ENCODE results near the gene CCDC188.

The CCDC188 gene

DNA sequence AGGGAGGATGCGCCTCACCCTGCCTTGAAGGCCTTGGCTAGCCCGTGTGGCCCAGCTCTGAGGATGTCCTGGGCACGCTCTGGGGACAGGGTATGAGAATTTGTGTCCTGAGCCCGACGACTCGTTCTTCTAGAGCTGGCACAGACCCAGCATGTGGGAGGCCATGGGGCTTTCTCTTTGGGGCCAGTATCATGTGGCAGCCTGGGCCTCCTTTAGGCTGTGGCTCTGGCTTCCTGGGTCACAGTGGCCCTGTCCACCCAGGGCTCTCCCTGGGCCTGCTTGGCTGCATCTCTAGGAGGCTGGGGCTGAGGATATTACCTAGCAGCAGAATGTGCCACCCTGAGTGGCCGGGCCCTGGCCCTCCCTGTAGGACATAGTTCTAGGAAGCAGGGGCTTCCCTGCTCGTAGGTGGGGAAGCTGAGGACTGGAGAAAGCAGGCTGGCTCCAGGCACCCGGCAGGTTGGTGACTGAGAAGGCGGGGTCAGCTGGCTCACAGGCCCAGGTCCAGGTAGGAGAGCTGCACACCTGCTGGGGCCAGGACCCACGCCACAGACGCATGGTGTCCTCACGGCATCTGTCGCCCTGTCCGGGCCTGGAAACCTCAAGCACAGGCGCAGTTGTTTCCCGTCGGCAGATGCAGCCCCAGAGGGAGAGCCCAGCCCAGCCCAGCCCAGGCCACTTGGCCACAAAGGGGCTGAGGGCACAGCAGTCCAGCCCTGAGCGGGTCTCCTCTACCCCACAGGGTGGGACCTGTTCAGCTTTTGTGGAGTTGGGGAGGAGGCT lies 6.8 kb downstream of the CCDC188 start:
- Histone ChIP-seq H3K36me3 (peaks cover 67% of the 10 kb centered on the region), H3K4me1 (peaks cover 57% of the 10 kb centered on the region), H3K4me3 (no peak overlapping the region), H4K20me1 (peaks cover 56% of the 10 kb centered on the region), H3K4me2 (no peak overlapping the region), H3K9me3 (no peaks in the 10 kb centered on the region), H3K9ac (no peak overlapping the region), H3K27me3 (no peaks in the 10 kb centered on the region), H3K27ac (no peak overlapping the region)
- no peak for TF ChIP-seq Cebpa-rat (IDR thresholded peaks at IDR 0.05)

DNA sequence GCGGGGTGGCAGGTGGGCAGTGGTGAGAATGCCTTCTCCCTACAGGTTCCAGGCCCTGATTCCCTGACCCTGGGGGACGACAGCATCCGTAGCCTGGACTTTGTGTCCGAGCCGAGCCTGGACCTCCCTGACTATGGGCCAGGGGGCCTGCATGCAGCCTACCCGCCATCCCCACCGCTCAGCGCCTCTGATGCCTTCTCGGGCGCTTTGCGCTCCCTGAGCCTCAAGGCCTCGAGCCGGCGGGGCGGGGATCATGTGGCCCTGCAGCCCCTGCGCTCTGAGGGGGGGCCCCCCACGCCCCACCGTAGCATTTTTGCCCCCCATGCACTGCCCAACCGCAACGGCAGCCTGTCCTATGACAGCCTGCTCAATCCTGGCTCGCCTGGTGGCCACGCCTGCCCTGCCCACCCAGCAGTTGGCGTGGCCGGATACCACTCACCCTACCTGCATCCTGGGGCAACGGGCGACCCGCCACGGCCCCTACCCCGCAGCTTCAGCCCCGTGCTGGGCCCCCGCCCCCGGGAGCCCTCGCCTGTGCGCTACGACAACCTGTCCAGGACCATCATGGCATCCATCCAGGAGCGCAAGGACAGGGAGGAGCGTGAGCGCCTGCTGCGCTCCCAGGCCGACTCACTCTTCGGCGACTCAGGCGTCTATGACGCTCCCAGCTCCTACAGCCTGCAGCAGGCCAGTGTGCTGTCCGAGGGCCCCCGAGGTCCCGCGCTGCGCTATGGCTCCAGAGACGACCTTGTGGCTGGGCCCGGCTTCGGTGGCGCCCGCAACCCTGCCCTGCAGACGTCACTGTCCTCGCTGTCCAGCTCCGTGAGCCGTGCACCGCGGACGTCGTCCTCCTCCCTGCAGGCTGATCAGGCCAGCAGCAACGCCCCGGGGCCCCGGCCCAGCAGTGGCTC lies 7.9 kb downstream of the CCDC188 start:
- H3K4me2 ChIP-seq, result no peak overlapping the region
- 0 out of 2 replicates have a peak overlapping the region, but pooled peaks have one; percentile 48 for H3K9ac ChIP-seq
- H3K4me3 ChIP-seq, result no peak overlapping the region
- H3K27ac ChIP-seq, result peak overlapping the region; percentile 55; the same call in 1 of the 2 replicates
- H3K9me3 ChIP-seq, result no peaks in the 10 kb centered on the region
- no peak for TF ChIP-seq Cebpa-rat (IDR thresholded peaks at IDR 0.05)
- H3K36me3 ChIP-seq, result peaks cover 70% of the 10 kb centered on the region
- H3K4me1 ChIP-seq, result peaks cover 52% of the 10 kb centered on the region
- peaks cover 65% of the 10 kb centered on the region for H4K20me1 ChIP-seq
- no peaks in the 10 kb centered on the region for H3K27me3 ChIP-seq

DNA sequence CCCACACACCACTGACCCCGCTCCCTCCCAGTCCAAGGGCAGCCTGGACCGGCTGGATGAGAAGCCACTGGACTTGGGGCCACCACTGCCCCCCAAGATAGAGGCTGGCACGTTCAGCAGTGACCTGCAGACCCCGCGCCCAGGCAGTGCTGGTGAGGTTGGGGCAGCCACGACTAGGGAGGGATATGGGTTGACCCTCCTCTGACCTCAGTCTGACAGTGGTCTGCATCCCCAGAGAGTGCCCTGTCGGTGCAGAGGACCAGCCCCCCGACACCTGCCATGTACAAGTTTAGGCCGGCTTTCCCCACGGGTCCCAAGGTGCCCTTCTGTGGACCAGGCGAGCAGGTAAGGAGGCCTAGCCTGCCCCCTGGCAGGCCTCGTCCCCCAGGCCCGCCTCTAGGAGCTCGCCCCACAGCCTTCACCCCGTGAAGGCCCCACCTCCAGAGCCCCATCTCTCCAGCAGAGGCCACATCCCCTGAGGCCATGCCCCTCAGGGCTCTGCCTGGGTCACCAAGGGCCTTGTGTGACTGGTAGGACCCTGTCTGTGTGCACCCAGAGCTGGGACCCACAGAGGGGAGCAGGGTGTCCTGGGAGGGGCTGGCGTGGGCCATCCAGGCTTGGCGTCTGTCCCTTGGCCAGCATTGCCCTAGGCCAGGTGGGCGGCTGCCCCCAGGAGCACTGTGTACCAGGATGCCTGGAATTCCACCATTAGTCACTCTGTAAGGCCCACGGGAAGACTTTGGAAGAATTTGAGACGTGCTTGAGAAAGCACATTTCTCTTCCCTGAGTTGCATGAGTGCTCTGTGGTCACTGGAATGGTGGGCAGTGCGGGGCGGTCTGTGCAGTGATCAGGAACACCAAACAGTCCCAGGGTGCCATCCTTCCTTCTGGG lies 9.4 kb downstream of the CCDC188 start:
- H3K27me3 ChIP-seq, result no peaks in the 10 kb centered on the region
- peaks cover 72% of the 10 kb centered on the region for H4K20me1 ChIP-seq
- H3K4me1 ChIP-seq, result peaks cover 52% of the 10 kb centered on the region
- H3K9ac ChIP-seq, result peak overlapping the region; percentile 48; the same call in 1 of the 2 replicates
- no peak for TF ChIP-seq Cebpa-rat (IDR thresholded peaks at IDR 0.05)
- peak overlapping the region; percentile 66 for H3K4me2 ChIP-seq
- peaks cover 70% of the 10 kb centered on the region for H3K36me3 ChIP-seq
- H3K27ac ChIP-seq, result peak overlapping the region; percentile 55
- H3K9me3 ChIP-seq, result no peaks in the 10 kb centered on the region
- H3K4me3 ChIP-seq, result no peak overlapping the region

DNA sequence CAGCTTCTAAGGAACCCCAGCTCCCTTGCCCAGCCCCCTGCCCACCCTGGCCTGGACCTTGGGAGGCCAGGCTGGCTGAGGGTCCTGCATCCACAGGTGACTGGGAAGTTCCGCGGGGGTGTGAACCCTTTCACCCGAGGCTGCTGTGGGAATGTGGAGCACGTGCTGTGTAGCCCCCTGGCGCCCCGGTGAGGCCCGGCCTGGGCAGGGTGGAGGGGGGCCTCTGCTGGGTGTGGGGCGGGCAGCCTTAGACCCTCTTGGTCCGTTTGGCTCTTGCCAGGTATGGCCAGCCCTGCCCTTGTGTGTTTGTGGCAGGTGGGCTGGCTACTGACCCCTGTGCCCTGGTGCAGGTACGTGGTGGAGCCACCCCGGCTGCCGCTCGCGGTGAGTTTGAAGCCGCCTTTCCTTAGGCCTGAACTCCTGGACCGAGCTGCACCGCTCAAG lies 10.3 kb downstream of the CCDC188 start:
- H3K4me1 ChIP-seq, result peaks cover 52% of the 10 kb centered on the region
- no peak for TF ChIP-seq Cebpa-rat (IDR thresholded peaks at IDR 0.05)
- H3K9ac ChIP-seq, result no peak overlapping the region
- H3K36me3 ChIP-seq, result peaks cover 66% of the 10 kb centered on the region
- H3K27ac ChIP-seq, result no peak overlapping the region
- peaks cover 75% of the 10 kb centered on the region for H4K20me1 ChIP-seq
- no peak overlapping the region for H3K4me3 ChIP-seq
- no peak overlapping the region for H3K4me2 ChIP-seq
- no peaks in the 10 kb centered on the region for H3K27me3 ChIP-seq
- no peaks in the 10 kb centered on the region for H3K9me3 ChIP-seq

DNA sequence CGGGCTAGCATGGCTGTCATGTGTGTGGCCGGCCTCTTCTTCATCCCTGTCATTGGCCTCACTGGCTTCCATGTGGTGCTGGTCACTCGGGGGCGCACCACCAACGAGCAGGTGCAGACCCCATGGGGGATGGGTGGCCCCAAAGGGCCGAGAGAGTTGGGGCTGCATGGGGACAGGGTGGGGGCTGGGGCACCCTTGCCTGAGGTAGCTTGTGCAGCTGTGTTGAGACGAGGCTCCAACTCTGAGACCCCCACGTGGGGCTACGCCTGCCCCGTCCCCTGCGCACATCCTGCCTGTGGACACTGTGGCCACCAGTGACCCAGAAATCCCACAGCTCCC lies 10.8 kb downstream of the CCDC188 start:
- peaks cover 57% of the 10 kb centered on the region for H3K4me1 ChIP-seq
- TF ChIP-seq Cebpa-rat (IDR thresholded peaks at IDR 0.05), result no peak
- no peak overlapping the region for H3K4me3 ChIP-seq
- no peaks in the 10 kb centered on the region for H3K27me3 ChIP-seq
- no peak overlapping the region for H3K27ac ChIP-seq
- H3K36me3 ChIP-seq, result peaks cover 61% of the 10 kb centered on the region
- H3K9ac ChIP-seq, result no peak overlapping the region
- peaks cover 77% of the 10 kb centered on the region for H4K20me1 ChIP-seq
- H3K9me3 ChIP-seq, result no peaks in the 10 kb centered on the region
- no peak overlapping the region for H3K4me2 ChIP-seq

DNA sequence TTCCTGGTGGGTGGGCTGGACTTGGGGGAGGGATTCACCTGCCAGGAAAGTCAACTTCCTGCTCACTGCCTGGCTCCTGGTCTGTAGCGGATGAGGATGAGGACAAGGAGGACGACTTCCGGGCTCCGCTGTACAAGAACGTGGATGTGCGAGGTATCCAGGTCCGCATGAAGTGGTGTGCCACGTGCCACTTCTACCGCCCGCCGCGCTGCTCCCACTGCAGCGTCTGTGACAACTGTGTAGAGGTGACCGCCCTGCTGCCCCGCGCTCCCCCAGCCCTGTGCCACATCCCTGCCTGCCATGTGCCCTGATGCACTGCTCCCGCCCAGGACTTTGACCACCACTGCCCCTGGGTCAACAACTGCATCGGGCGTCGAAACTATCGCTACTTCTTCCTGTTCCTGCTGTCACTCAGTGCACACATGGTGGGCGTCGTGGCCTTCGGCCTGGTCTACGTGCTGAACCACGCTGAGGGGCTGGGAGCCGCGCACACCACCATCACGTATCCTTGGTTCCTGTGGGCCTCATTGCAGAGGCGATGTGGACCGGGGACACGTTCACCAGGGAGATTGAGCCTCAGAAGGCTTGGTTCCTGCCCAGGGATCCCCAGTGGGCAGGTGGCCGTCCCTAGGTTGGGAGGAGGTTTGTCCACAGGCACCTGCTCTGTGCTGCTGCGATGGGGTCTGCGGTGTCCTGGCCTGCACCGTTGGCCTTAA lies 11.3 kb downstream of the CCDC188 start:
- no peak overlapping the region for H3K9ac ChIP-seq
- no peak overlapping the region for H3K4me2 ChIP-seq
- peaks cover 62% of the 10 kb centered on the region for H3K4me1 ChIP-seq
- TF ChIP-seq Cebpa-rat (IDR thresholded peaks at IDR 0.05), result no peak
- no peak overlapping the region for H3K27ac ChIP-seq
- peaks cover 56% of the 10 kb centered on the region for H3K36me3 ChIP-seq
- H4K20me1 ChIP-seq, result peaks cover 82% of the 10 kb centered on the region
- no peak overlapping the region for H3K4me3 ChIP-seq
- no peaks in the 10 kb centered on the region for H3K9me3 ChIP-seq
- no peaks in the 10 kb centered on the region for H3K27me3 ChIP-seq

DNA sequence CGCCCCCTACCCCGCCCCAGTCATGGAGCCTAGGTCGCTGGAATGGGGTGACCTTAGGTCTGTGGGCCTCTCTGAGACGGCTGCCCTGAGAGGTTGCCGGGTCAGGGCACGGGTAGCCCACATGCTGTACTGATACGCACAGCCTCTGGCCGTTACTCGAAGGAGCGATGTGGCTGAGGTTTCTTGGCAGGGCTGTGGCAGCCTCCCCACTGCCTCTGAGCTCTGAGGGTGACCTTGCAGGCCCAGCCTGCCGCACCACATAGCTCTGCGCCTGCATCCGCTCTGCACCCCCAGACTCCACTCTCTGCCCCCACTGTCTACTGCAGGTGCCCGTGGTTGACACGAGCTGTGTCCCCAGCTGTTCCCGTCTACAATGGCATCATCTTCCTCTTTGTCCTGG lies 12.0 kb downstream of the CCDC188 start:
- no peak overlapping the region for H3K4me3 ChIP-seq
- no peak overlapping the region for H3K4me2 ChIP-seq
- peaks cover 69% of the 10 kb centered on the region for H3K4me1 ChIP-seq
- no peaks in the 10 kb centered on the region for H3K9me3 ChIP-seq
- no peak overlapping the region for H3K27ac ChIP-seq
- TF ChIP-seq Cebpa-rat (IDR thresholded peaks at IDR 0.05), result no peak
- H3K9ac ChIP-seq, result no peak overlapping the region
- H3K36me3 ChIP-seq, result peaks cover 51% of the 10 kb centered on the region
- H3K27me3 ChIP-seq, result no peaks in the 10 kb centered on the region
- peaks cover 89% of the 10 kb centered on the region for H4K20me1 ChIP-seq

DNA sequence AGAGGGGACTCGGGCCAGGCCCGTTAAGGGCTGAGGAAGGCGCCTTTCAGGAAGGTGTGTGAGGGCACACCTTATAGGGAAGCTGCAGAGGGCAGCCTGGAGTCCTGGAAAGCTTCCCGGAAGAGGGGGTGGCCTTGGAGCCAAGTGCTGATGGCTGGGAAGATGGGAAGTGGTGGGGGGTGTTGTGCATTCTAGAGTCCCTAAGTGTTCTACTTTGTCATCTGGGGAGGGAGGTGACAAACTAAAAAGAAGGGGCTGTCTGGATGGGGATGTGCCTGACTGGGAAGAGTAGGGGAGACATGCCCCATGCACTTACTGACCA lies 12.5 kb downstream of the CCDC188 start:
- Histone ChIP-seq H3K36me3 (peaks cover 46% of the 10 kb centered on the region), H3K27ac (peak overlapping the region; percentile 66), H3K9ac (peak overlapping the region; percentile 44), H3K4me1 (peaks cover 74% of the 10 kb centered on the region), H3K4me3 (no peak overlapping the region), H3K9me3 (no peaks in the 10 kb centered on the region), H3K27me3 (no peaks in the 10 kb centered on the region), H3K4me2 (peak overlapping the region; percentile 99), H4K20me1 (peaks cover 94% of the 10 kb centered on the region)
- no peak for TF ChIP-seq Cebpa-rat (IDR thresholded peaks at IDR 0.05)

Data from BLaER1 (cell line).